HL-60 (cell line): ENCODE results near the gene TATDN2.

Source experiments
- DNase-seq, 2 experiments: peaks; one replicate each; pipeline ENCODE4 v3.0.0-alpha.2; 2010 to 2020; ENCODE audit warnings: low read depth in 1 of 2, low spot score in 1 of 2
- H3K27ac ChIP-seq: fragments of 250-450 bp; sonication (Bioruptor Pico); replicated peaks from 2 replicates; pipeline ENCODE4 v1.5.1; 2020; ENCODE audit warnings: mild to moderate bottlenecking, moderate library complexity
- H3K27me3 ChIP-seq: fragments of 250-450 bp; sonication (Bioruptor Pico); 2 replicates; pipeline ENCODE4 v1.5.1; 2021; ENCODE audit warnings: mild to moderate bottlenecking, moderate library complexity; ENCODE audit not compliant: insufficient read depth, poor library complexity, severe bottlenecking
- H3K4me3 ChIP-seq: replicated peaks from 2 replicates; pipeline ENCODE4 v1.5.1; 2011; ENCODE audit warnings: mild to moderate bottlenecking, control low read depth, low read length; ENCODE audit not compliant: insufficient read depth
- GABPA ChIP-seq: IDR thresholded peaks from 2 replicates; pipeline ENCODE4 v1.6.1; 2012; ENCODE audit warnings: low read depth
- POLR2AphosphoS5 ChIP-seq: IDR thresholded peaks from 2 replicates; pipeline ENCODE4 v1.6.1; 2012; ENCODE audit warnings: low read depth
- SPI1 ChIP-seq: IDR thresholded peaks from 2 replicates; pipeline ENCODE4 v1.6.1; 2012; ENCODE audit warnings: low read depth, mild to moderate bottlenecking, borderline replicate concordance
- TF ChIP-seq, protein P1 (sequence below): IDR thresholded peaks from 2 replicates; pipeline ENCODE4 v1.6.1; 2012; ENCODE audit warnings: low read depth; ENCODE audit not compliant: insufficient replicate concordance
- TF ChIP-seq, protein P2 (sequence below): IDR thresholded peaks from one replicate; pipeline ENCODE4 v1.5.1; 2011; ENCODE audit warnings: low read length, control low read depth, inconsistent platforms; ENCODE audit not compliant: insufficient read depth

The TATDN2 gene

DNA sequence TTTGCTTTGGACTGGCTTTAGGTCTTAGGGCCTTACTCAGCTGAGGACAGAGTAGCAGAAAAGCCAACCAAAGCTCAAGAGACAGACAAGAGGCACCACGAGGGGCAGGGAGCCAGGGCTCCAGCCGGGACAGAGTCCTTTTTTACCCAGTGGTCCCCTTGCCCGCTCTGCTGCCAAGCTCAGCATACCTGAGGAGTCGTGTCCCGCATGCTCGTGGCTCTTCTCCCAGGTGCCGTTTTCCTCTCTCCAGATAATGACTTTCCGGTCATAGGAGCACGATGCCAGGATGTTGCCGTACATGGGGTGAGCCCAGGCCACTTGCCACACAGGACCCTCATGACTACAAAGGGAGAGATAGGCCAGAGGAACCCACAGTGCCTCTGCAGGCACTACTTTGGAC is 64.1 kb downstream of the TATDN2 start:
- H3K27me3 ChIP-seq: no peaks in the 10 kb centered on the region
- no peak overlapping the region for H3K4me3 ChIP-seq
- H3K27ac ChIP-seq: no peak overlapping the region
- TF ChIP-seq GABPA: no peak
- no peak for DNase-seq

DNA sequence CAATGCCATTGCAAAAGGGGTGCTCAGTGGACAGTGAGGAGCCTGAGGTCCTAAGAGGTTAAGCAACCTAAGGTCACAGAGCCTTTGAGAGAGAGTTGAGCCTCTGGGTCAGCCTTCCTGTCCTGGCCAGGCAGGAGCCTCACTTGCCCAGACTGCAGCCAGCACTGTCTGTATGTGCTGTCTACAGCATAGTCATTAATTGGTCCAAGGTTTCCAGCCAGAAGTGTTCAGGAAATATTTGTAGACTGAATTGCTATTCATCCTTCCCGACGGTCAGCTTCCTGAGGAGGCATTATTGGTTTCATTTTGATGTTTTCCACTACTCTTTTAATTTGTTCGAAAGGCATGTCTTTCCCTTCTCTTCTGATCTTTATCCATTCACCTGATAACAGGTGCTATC is 64.6 kb downstream of the TATDN2 start:
- Histone ChIP-seq H3K27me3 (no peaks in the 10 kb centered on the region), H3K27ac (no peak overlapping the region), H3K4me3 (no peak overlapping the region)
- no peak for DNase-seq
- TF ChIP-seq, protein P1, sequence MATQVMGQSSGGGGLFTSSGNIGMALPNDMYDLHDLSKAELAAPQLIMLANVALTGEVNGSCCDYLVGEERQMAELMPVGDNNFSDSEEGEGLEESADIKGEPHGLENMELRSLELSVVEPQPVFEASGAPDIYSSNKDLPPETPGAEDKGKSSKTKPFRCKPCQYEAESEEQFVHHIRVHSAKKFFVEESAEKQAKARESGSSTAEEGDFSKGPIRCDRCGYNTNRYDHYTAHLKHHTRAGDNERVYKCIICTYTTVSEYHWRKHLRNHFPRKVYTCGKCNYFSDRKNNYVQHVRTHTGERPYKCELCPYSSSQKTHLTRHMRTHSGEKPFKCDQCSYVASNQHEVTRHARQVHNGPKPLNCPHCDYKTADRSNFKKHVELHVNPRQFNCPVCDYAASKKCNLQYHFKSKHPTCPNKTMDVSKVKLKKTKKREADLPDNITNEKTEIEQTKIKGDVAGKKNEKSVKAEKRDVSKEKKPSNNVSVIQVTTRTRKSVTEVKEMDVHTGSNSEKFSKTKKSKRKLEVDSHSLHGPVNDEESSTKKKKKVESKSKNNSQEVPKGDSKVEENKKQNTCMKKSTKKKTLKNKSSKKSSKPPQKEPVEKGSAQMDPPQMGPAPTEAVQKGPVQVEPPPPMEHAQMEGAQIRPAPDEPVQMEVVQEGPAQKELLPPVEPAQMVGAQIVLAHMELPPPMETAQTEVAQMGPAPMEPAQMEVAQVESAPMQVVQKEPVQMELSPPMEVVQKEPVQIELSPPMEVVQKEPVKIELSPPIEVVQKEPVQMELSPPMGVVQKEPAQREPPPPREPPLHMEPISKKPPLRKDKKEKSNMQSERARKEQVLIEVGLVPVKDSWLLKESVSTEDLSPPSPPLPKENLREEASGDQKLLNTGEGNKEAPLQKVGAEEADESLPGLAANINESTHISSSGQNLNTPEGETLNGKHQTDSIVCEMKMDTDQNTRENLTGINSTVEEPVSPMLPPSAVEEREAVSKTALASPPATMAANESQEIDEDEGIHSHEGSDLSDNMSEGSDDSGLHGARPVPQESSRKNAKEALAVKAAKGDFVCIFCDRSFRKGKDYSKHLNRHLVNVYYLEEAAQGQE: no peak
- TF ChIP-seq SPI1 (no peak), POLR2AphosphoS5 (no peak), GABPA (no peak)

DNA sequence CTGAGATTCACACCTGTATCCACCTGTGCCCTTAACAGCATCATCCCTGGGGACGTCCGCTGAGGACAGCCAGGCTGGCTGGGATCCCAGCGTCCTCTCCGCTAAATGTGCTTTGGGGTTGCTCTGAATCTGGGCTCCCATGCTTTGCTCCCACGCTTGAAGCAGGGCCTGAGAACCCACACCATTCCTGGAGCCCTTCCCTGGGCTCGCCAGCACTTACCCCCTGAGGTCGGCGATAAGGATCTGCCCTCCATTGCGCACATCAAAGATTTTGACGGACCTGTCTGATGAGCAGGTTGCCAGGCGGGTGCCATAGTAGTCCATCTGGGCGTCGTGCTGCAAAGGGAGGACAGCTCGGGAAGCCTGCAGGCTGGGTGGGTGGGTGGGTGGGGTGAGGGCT is 66.8 kb downstream of the TATDN2 start:
- no peak for TF ChIP-seq GABPA
- TF ChIP-seq POLR2AphosphoS5: no peak
- TF ChIP-seq, protein P1: no peak
- DNase-seq: no peak
- Histone ChIP-seq H3K27me3 (no peaks in the 10 kb centered on the region), H3K4me3 (no peak overlapping the region), H3K27ac (no peak overlapping the region)

DNA sequence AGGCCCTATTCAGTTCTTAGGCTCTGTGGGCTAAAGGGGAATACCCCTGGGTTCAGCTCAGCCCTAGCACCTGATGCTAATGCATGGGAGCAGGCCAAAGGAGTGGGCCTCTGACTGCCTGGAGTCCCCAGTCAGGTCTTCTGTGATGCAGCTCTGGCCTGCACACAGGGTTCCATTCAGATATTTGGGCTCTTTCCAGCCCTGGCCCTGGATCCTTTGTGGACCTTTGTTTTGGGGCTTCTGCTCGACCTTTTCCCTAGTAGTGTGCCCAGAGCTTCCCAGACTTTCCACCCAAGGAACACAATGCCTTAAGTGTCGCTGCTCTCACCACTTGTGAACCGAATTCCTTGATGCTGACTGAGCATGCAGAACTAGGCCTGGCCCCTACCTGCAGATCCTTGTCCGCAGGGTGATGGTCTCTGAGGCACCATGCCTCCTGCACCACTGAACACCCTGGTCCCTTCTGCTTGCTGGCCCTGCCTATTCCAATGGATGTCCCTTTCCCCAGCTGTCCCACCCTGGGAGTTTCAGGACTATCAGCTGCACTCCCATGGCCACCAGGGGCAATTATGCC is 67.6 kb downstream of the TATDN2 start:
- DNase-seq: no peak
- Histone ChIP-seq H3K27me3 (no peaks in the 10 kb centered on the region), H3K27ac (no peak overlapping the region), H3K4me3 (no peak overlapping the region)
- TF ChIP-seq POLR2AphosphoS5: no peak
- no peak for TF ChIP-seq GABPA

DNA sequence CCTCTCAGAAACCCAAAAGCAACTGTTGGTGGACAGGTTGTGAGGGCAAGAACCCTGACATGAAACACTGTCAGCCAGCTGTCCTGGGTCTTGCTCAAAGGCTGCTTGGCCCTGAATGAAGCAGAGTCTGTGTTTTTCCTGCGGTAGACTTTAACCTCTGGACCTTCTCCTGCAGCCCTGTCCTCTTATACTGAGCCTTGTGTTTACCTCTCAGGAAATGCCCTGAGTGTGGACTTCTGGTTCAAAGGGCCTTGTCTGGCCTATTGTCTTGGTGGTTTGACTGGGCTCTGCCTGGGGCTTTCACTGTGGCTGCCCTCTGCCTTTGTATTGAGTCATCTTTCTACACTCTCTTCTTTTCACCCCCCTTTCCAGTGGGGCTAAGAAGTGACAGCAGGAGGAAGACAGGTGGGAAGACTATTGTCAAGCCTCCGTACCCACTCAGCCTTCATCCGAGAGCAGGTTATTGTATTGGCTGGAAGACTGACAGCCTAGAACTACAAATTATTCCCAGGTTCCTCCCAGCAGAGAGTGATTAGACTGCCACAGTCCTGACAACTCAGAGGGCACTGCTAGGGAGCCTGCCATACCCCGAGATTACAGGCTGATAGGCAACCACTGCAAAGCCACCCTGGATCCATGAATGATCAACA is 69.2 kb downstream of the TATDN2 start:
- TF ChIP-seq, protein P2, sequence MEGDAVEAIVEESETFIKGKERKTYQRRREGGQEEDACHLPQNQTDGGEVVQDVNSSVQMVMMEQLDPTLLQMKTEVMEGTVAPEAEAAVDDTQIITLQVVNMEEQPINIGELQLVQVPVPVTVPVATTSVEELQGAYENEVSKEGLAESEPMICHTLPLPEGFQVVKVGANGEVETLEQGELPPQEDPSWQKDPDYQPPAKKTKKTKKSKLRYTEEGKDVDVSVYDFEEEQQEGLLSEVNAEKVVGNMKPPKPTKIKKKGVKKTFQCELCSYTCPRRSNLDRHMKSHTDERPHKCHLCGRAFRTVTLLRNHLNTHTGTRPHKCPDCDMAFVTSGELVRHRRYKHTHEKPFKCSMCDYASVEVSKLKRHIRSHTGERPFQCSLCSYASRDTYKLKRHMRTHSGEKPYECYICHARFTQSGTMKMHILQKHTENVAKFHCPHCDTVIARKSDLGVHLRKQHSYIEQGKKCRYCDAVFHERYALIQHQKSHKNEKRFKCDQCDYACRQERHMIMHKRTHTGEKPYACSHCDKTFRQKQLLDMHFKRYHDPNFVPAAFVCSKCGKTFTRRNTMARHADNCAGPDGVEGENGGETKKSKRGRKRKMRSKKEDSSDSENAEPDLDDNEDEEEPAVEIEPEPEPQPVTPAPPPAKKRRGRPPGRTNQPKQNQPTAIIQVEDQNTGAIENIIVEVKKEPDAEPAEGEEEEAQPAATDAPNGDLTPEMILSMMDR: no peak
- TF ChIP-seq POLR2AphosphoS5: no peak
- TF ChIP-seq GABPA: no peak
- no peak for TF ChIP-seq SPI1
- TF ChIP-seq, protein P1: no peak
- Histone ChIP-seq H3K27ac (no peak overlapping the region), H3K4me3 (no peak overlapping the region), H3K27me3 (no peaks in the 10 kb centered on the region)
- DNase-seq: no peak
